Tibial nerve (tissue), 4 donors: ENCODE measurements around the gene TMEM201. TPM values are rescaled to one million over a fixed set of nuclear protein-coding genes. Genes with fewer than 3 reads are reported as not detected.
"Not testable (repeated sequence)": the region's sequence is repeated elsewhere in the genome, so short reads cannot be mapped to it uniquely, and the experiment has no call there.

Source experiments
- DNase-seq, 2 donors: peaks; one replicate each; pipeline ENCODE4 v3.0.0-alpha.2; 2019; ENCODE audit warnings: low spot score in 2 of 2
- H3K27ac ChIP-seq, 4 donors: fragments of 200-600 bp; sonication (generic) in 3 of 4; one replicate each; pipeline ENCODE4 v1.5.1; 2017 to 2019; ENCODE audit warnings: mild to moderate bottlenecking in 1 of 4
- H3K27me3 ChIP-seq, 2 donors: fragments of 200-600 bp; sonication (generic) in 1 of 2; one replicate each; pipeline versions ENCODE4 v1.5.1 to v1.6.0; 2017 to 2019
- H3K36me3 ChIP-seq, 3 donors: fragments of 200-600 bp; sonication (generic); one replicate each; pipeline ENCODE4 v1.5.1; 2018 to 2019
- H3K4me1 ChIP-seq, 4 donors: fragments of 200-600 bp; sonication (generic) in 3 of 4; one replicate each; pipeline ENCODE4 v1.5.1; 2017 to 2019
- H3K4me3 ChIP-seq, 4 donors: fragments of 200-600 bp; sonication (generic) in 3 of 4; one replicate each; pipeline ENCODE4 v1.5.1; 2017 to 2019; ENCODE audit warnings: mild to moderate bottlenecking in 1 of 4, moderate library complexity in 1 of 4
- H3K9me3 ChIP-seq, 4 donors: fragments of 200-600 bp; sonication (generic) in 3 of 4; one replicate each; pipeline ENCODE4 v1.5.1; 2017 to 2019
- EP300 ChIP-seq, 2 donors: sonication (generic); formaldehyde crosslinking; IDR thresholded peaks; one replicate each; pipeline ENCODE4 v1.6.1; 2017; ENCODE audit warnings: antibody characterized with exemption in 2 of 2, mild to moderate bottlenecking in 1 of 2
- POLR2A ChIP-seq, 2 donors: fragments of 450-650 bp; IDR thresholded peaks; one replicate each; pipeline ENCODE4 v1.6.1; 2017; ENCODE audit warnings: antibody characterized with exemption in 2 of 2, mild to moderate bottlenecking in 2 of 2, moderate library complexity in 2 of 2
- WGBS, 2 donors: methylation state at CpG; one replicate each; pipeline ENCODE4 v1.1.5; 2018; 5-methylcytosine and 5-hydroxymethylcytosine counted together
- total RNA-seq, 4 donors: library from RNA; depleted of rRNA; stranded (reverse); fragments of >200 nt; gene quantifications; one replicate each; pipeline ENCODE4 v1.1.0, GENCODE V29; 2016
- TF ChIP-seq, protein P1 (sequence below), 5 experiments: fragments of 200-600 bp in 3 of 5; fragments of 450-650 bp in 2 of 5; sonication (generic) in 3 of 5; IDR thresholded peaks; one replicate each; pipeline ENCODE4 v1.5.1; 2016 to 2019; ENCODE audit warnings: antibody characterized with exemption in 5 of 5, mild to moderate bottlenecking in 3 of 5, moderate library complexity in 2 of 5

Gene TMEM201
- total RNA-seq, 4 donors from 2014 or later, result 11.8 to 22.8 (median 16.3) TPM

DNA sequence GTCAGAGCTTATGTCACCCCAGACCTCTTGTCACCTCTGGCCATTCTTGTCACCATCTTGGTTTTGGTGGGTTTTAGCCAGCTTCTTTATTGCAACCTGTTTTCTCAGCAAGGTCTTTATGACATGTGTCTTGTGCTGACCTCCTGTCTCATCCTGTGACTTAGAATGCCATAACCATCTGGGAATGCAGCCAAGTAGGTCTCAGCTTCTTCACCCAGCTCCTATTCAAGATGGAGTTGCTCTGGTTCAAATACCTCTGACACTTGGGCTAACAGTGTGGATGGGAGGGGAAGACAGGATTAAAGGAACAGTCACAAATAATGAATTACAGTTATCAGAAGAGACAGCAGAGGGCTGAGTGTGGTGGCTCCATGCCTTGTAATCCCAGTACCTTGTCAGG lies 32.3 kb downstream of the TMEM201 start:
- TF ChIP-seq POLR2A (IDR thresholded peaks at IDR 0.05) (no peak), EP300 (IDR thresholded peaks at IDR 0.05) (no peak)
- TF ChIP-seq, protein P1, sequence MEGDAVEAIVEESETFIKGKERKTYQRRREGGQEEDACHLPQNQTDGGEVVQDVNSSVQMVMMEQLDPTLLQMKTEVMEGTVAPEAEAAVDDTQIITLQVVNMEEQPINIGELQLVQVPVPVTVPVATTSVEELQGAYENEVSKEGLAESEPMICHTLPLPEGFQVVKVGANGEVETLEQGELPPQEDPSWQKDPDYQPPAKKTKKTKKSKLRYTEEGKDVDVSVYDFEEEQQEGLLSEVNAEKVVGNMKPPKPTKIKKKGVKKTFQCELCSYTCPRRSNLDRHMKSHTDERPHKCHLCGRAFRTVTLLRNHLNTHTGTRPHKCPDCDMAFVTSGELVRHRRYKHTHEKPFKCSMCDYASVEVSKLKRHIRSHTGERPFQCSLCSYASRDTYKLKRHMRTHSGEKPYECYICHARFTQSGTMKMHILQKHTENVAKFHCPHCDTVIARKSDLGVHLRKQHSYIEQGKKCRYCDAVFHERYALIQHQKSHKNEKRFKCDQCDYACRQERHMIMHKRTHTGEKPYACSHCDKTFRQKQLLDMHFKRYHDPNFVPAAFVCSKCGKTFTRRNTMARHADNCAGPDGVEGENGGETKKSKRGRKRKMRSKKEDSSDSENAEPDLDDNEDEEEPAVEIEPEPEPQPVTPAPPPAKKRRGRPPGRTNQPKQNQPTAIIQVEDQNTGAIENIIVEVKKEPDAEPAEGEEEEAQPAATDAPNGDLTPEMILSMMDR (IDR thresholded peaks at IDR 0.05), result no peak
- Histone ChIP-seq H3K27ac (no peak overlapping the region), H3K4me1 (no peaks in the 10 kb centered on the region), H3K27me3 (peaks cover 0 to 25% of the 10 kb centered on the region in 2 donors), H3K36me3 (no peaks in the 10 kb centered on the region), H3K9me3 (no peaks in the 10 kb centered on the region), H3K4me3 (no peak overlapping the region)
- no peak for DNase-seq

DNA sequence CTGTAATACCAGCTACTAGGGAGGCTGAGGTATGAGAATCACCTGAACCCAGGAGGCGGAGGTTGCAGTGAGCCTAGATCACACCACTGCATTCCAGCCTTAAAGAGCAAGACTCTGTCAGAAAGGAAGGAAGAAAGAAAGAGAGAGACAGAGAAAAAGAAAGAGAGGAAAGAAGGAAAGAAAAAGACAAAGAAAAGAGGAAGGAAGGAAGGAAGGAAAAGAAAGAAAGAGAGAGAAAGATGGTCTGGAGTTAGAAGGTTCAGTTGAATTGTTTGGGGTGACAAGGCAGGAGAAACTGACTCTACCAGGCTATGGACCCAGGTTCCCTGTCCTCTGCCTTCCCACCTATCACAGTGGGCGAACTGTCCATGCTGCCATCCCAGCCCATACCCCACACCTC lies 35.4 kb downstream of the TMEM201 start:
- Histone ChIP-seq H3K27ac (no peak overlapping the region), H3K4me3 (no peak overlapping the region), H3K36me3 (no peaks in the 10 kb centered on the region), H3K27me3 (peaks cover 0 to 20% of the 10 kb centered on the region in 2 donors), H3K9me3 (no peaks in the 10 kb centered on the region), H3K4me1 (peaks cover 0 to 13% (median 7%) of the 10 kb centered on the region in 4 donors)
- WGBS, 2 donors, result 94 to 96% methylated on average over 2 of the region's 2 CpGs
- no peak for TF ChIP-seq POLR2A (IDR thresholded peaks at IDR 0.05)
- no peak for DNase-seq

DNA sequence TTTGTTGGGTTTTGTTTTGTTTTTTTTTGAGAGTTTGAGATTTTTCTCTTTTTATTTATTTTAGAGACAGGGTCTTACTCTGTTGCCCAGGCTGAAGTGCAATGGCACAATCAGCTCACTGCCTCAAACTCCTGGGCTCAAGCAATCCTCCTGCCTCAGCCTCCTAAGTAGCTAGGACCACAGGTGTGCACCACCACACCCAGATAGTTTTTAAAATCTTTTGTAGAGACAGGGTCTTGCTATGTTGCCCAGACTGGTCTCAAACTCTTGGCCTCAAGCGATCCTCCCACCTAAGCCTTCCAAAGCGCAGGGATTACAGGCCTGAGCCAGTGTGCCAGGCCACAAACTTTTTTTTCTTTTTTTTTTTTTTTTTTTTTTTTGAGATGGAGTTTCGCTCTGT lies 36.3 kb downstream of the TMEM201 start:
- H3K36me3 ChIP-seq, DNase-seq, H3K9me3 ChIP-seq, H3K27ac ChIP-seq, H3K4me3 ChIP-seq: not testable (repeated sequence)
- WGBS, 2 donors, result 95 to 98% methylated on average over 3 of the region's 3 CpGs
- Histone ChIP-seq H3K27me3 (peaks cover 0 to 16% of the 10 kb centered on the region in 2 donors), H3K4me1 (peaks cover 0 to 21% (median 7%) of the 10 kb centered on the region in 4 donors)

DNA sequence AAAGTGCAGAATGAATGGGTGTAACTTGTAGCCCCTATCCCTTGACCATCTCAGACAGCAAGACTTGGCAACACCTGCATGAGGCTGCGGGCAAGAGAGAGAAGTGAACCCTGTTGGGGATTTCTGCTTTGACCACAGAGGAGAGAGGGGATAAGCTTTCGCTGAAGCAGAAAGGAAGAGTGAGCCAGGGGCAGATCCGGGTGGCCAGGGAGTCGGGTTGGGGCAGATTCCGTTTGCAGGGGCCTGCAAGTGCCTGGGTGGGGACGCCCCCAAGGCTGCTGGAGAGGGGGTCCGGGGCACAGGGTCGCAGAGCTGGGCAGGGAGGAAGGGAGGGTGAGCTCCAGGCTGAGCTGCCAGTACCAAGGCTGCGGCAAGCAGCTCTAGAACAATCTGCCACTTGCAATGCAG lies 37.5 kb downstream of the TMEM201 start:
- no peak for DNase-seq
- peak overlapping the region in 2 of 4 donors; percentile 34 to 36 for H3K4me3 ChIP-seq
- H3K4me1 ChIP-seq, result peaks cover 0 to 25% (median 7%) of the 10 kb centered on the region in 4 donors
- H3K27ac ChIP-seq, result no peak overlapping the region
- WGBS, 2 donors, result 72 to 80% methylated on average over 9 of the region's 9 CpGs
- H3K9me3 ChIP-seq, result no peaks in the 10 kb centered on the region
- peaks cover 0 to 16% of the 10 kb centered on the region in 2 donors for H3K27me3 ChIP-seq
- H3K36me3 ChIP-seq, result no peaks in the 10 kb centered on the region
- TF ChIP-seq, protein P1 (IDR thresholded peaks at IDR 0.05), result no peak
- no peak for TF ChIP-seq EP300 (IDR thresholded peaks at IDR 0.05)
- TF ChIP-seq POLR2A (IDR thresholded peaks at IDR 0.05), result no peak

DNA sequence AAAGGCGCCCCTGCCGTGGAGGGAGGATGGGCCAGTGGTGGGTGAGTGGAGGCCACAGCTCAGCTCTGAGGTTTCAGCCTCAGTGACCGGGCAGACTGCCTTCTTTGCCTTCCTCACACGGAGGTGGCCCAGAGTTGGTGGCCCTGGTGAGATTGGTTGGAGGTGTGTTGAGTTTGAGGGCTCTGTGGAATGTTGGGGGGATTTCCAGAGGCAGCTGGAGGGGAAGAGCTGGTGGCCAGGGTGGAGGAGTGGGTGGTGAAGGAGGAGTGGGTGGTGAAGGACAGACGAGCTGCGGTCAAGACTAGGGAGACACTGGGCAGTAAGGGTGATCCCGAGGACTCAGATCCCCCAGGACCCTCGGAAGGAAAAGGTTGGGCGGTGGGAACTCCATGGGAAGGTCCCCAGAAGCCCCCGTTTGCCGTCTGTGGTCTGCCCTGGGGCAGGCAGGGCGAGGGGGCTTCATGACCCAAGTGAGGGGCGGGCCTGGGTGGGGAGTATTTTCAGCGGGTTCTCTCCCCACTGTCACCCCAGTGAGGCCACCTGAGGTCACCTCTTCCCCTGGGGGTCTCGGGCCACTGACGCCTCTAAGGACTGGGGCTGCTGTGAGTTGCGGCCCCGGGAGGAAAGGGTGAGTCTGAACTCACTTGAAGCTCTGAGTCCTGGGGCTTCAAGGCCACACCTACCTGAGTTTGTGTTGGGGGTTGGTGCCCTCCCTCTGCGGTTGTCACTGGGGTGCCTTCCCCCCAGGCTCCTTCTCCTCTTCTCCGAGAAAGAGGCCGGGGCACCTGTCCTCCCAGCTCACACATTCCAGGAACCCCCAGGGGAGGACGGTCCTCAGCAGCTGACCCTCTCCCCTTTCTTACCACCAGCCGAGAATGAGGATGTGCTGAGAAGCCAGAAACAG lies 40.1 kb downstream of the TMEM201 start:
- peak overlapping the region in 1 of 4 donors; percentile 28 for H3K4me3 ChIP-seq
- H3K27me3 ChIP-seq, result peaks cover 0 to 16% of the 10 kb centered on the region in 2 donors
- DNase-seq, result no peak
- no peaks in the 10 kb centered on the region for H3K36me3 ChIP-seq
- WGBS, 2 donors, result 70 to 73% methylated on average over 16 to 23 of the region's 23 CpGs
- TF ChIP-seq EP300 (IDR thresholded peaks at IDR 0.05), result no peak
- H3K9me3 ChIP-seq, result no peaks in the 10 kb centered on the region
- peak overlapping the region in 1 of 4 donors; percentile 76 for H3K27ac ChIP-seq
- peaks cover 0 to 25% (median 7%) of the 10 kb centered on the region in 4 donors for H3K4me1 ChIP-seq

DNA sequence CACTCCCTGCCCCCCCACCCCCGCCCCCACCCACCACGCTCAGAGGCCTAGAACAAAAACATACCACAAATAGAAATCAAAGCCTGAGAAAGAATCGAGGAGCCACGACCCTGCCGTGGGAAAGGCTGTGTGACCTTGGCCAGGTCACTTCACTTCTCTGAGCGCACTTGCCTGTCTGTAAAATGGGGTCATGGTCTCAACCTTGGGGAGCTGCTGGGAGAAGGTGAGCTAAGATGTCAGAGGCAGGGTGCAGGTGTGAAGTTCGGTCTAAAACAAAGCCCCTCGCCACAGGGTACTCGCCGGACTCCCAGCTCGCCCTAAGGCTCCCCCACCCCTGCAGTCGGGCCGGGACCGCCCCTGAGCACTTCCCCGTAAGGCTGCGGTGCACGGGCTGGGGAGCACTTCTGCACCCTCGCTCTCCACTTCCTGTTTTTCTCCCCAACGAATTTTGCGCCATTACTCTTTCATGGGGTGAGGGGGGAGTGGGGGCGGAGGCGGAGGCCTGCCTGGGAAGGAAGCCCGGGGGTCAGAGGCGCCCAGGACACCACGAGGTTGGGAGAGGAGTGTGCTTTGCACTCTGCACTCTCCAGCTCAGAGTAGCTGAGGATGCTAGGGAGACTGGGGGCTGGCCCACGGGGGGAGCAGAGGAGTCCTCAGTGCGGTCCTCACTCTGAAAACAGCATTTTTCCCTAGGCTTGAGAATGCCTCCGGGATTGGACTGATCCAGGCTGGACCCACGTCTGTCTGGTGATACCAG lies 40.9 kb downstream of the TMEM201 start:
- 37 to 38% methylated on average over 14 to 29 of the region's 29 CpGs for WGBS, 2 donors
- Histone ChIP-seq H3K27ac (peak overlapping the region in 1 of 4 donors; percentile 76), H3K4me1 (peaks cover 0 to 25% (median 7%) of the 10 kb centered on the region in 4 donors), H3K27me3 (peaks cover 0 to 16% of the 10 kb centered on the region in 2 donors), H3K4me3 (peak overlapping the region in 2 of 4 donors; percentile 1 to 28), H3K9me3 (no peaks in the 10 kb centered on the region), H3K36me3 (no peaks in the 10 kb centered on the region)
- DNase-seq, result peak in 1 of 2 donors; percentile 46
- TF ChIP-seq, protein P1 (IDR thresholded peaks at IDR 0.05), result no peak
- peak in 1 of 2 donors; percentile 32 for TF ChIP-seq EP300 (IDR thresholded peaks at IDR 0.05)
- TF ChIP-seq POLR2A (IDR thresholded peaks at IDR 0.05), result no peak
